HCT116 (cell line): ENCODE measurements around the gene PDSS2. TPM values are rescaled to one million over a fixed set of nuclear protein-coding genes. Genes with fewer than 3 reads are reported as not detected.

ENCODE experiments used
- ATAC-seq: fragments of 200-7000 bp; cut with Tn5 transposase; 2 replicates; pipeline ENCODE4 v1.9.1; 2020; ENCODE audit warnings: mild to moderate bottlenecking, moderate library complexity
- BruUV-seq: library from RNA; stranded (reverse); fragments of 400-500 nt; replicated peaks from 2 replicates; lab custom pipeline; 2021; lab: Mats Ljungman, UMichigan
- CTCF ChIA-PET: fragments of 300-600 bp; sonication (Branson Sonifier 250); formaldehyde crosslinking; loops from one replicate; lab custom pipeline; 2021; ENCODE audit warnings: antibody characterized with exemption; lab: Charles Lee
- POLR2A ChIA-PET: fragments of 300-600, 350-600 bp; sonication (Branson Sonifier 250); formaldehyde crosslinking; loops from one replicate; lab custom pipeline; 2021; ENCODE audit warnings: antibody characterized with exemption; lab: Charles Lee
- RAD21 ChIA-PET, 2 experiments: fragments of 300-600 bp; sonication (Branson Sonifier 250); formaldehyde crosslinking; loops; one replicate each; lab custom pipeline; 2023; ENCODE audit warnings: low total read pairs in 2 of 2; ENCODE audit not compliant: uncharacterized antibody in 2 of 2, unreplicated experiment in 2 of 2, low non-redundant PET in 1 of 2; lab: Charles Lee
- DNase-seq: peaks from one replicate; pipeline ENCODE4 v3.0.0-alpha.2; 2010; ENCODE audit warnings: low read depth, low spot score
- H2AFZ ChIP-seq: fragments of 200-600 bp; shearing (Covaris generic), sonication (generic); 2 replicates; pipeline ENCODE4 v1.6.1; 2017; ENCODE audit warnings: low read depth, mixed run types, mixed read lengths, antibody characterized with exemption, low read length; ENCODE audit not compliant: poor library complexity, severe bottlenecking
- H3K27ac ChIP-seq: 2 replicates; pipeline ENCODE4 v1.5.1; 2012; ENCODE audit warnings: low read depth, low read length
- H3K27me3 ChIP-seq: fragments of 200-600 bp; sonication (generic); 2 replicates; pipeline ENCODE4 v1.6.1; 2016; ENCODE audit warnings: mixed run types, low read length, mixed read lengths; ENCODE audit not compliant: insufficient read depth
- H3K36me3 ChIP-seq, 2 experiments: fragments of 200-500 bp in 1 of 2; fragments of 200-600 bp in 1 of 2; sonication (Bioruptor generic) in 1 of 2; sonication (generic) in 1 of 2; 2 replicates each; pipeline versions ENCODE4 v1.5.1 to v1.6.1; 2014 to 2016; ENCODE audit warnings: low read length in 2 of 2, inconsistent platforms in 1 of 2, mixed read lengths in 1 of 2, mixed run types in 1 of 2; ENCODE audit not compliant: insufficient read depth in 2 of 2, control insufficient read depth in 1 of 2
- H3K4me1 ChIP-seq, 2 experiments: fragments of 200-600 bp in 1 of 2; sonication (generic) in 1 of 2; 2 replicates each; pipeline versions ENCODE4 v1.5.1 to v1.6.1; 2012 to 2017; ENCODE audit warnings: low read length in 2 of 2, inconsistent platforms in 1 of 2, mild to moderate bottlenecking in 1 of 2, mixed read lengths in 1 of 2, mixed run types in 1 of 2, moderate library complexity in 1 of 2; ENCODE audit not compliant: insufficient read depth in 2 of 2, control insufficient read depth in 1 of 2
- H3K4me2 ChIP-seq: fragments of 200-600 bp; sonication (generic); 2 replicates; pipeline ENCODE4 v1.6.1; 2017; ENCODE audit warnings: mixed run types, low read length, mixed read lengths
- H3K4me3 ChIP-seq, 2 experiments: fragments of 200-600 bp in 1 of 2; sonication (generic) in 1 of 2; replicated peaks in 1 of 2; 2 replicates each; pipeline ENCODE4 v1.5.1; 2011 to 2016; ENCODE audit warnings: low read length in 2 of 2, control low read depth in 1 of 2, low read depth in 1 of 2, mild to moderate bottlenecking in 1 of 2, mixed read lengths in 1 of 2, mixed run types in 1 of 2
- H3K79me2 ChIP-seq: fragments of 200-600 bp; sonication (generic); 2 replicates; pipeline ENCODE4 v1.6.1; 2017; ENCODE audit warnings: mild to moderate bottlenecking, mixed run types, low read length, moderate library complexity, mixed read lengths; ENCODE audit not compliant: insufficient read depth
- H3K9ac ChIP-seq: fragments of 200-600 bp; sonication (generic); 2 replicates; pipeline ENCODE4 v1.6.1; 2016; ENCODE audit warnings: low read length, mixed read lengths
- H3K9me2 ChIP-seq: fragments of 200-600 bp; sonication (generic), shearing (Covaris generic); 2 replicates; pipeline ENCODE4 v1.6.1; 2017; ENCODE audit warnings: mixed run types, mild to moderate bottlenecking, moderate library complexity; ENCODE audit not compliant: insufficient read depth
- H3K9me3 ChIP-seq, 2 experiments: fragments of 200-500 bp in 1 of 2; fragments of 200-600 bp in 1 of 2; sonication (Bioruptor generic) in 1 of 2; sonication (generic) in 1 of 2; 2 replicates each; pipeline ENCODE4 v1.6.1; 2014 to 2017; ENCODE audit warnings: low read length in 2 of 2, mixed read lengths in 2 of 2, inconsistent platforms in 1 of 2, low read depth in 1 of 2, mild to moderate bottlenecking in 1 of 2, mixed run types in 1 of 2, moderate library complexity in 1 of 2; ENCODE audit not compliant: control insufficient read depth in 1 of 2, insufficient read depth in 1 of 2
- H4K20me1 ChIP-seq: fragments of 200-600 bp; sonication (generic), shearing (Covaris generic); 2 replicates; pipeline ENCODE4 v1.6.1; 2017; ENCODE audit warnings: mixed run types, mild to moderate bottlenecking, moderate library complexity; ENCODE audit not compliant: insufficient read depth
- CEBPB ChIP-seq: IDR thresholded peaks from 2 replicates; pipeline ENCODE4 v1.6.1; 2012; ENCODE audit warnings: low read depth
- EGR1 ChIP-seq: IDR thresholded peaks from 2 replicates; pipeline ENCODE4 v1.6.1; 2012; ENCODE audit warnings: low read depth
- ELF1 ChIP-seq: IDR thresholded peaks from 2 replicates; pipeline ENCODE4 v1.6.1; 2012; ENCODE audit warnings: low read depth, borderline replicate concordance
- EZH2phosphoT487 ChIP-seq: fragments of 200-600 bp; IDR thresholded peaks from 2 replicates; pipeline ENCODE4 v1.6.1; 2018; ENCODE audit warnings: antibody characterized with exemption, borderline replicate concordance
- JUND ChIP-seq: IDR thresholded peaks from 2 replicates; pipeline ENCODE4 v1.6.1; 2012
- RAD21 ChIP-seq: IDR thresholded peaks from 2 replicates; pipeline ENCODE4 v1.6.1; 2012; ENCODE audit warnings: low read depth, mild to moderate bottlenecking
- SIN3A ChIP-seq: IDR thresholded peaks from 2 replicates; pipeline ENCODE4 v1.6.1; 2012; ENCODE audit warnings: low read depth
- ZNF274 ChIP-seq: fragments of 200-500 bp; sonication (Bioruptor generic); IDR thresholded peaks from 2 replicates; pipeline ENCODE4 v1.6.1; 2014; ENCODE audit warnings: mild to moderate bottlenecking, low read depth, low read length, inconsistent platforms
- intact Hi-C: fragments of 100-400 bp; cut with micrococcal nuclease; formaldehyde crosslinking; loops from 2 replicates; pipeline ENCODE4 v1.10.0; 2022
- total RNA-seq: library from RNA; stranded (reverse); gene quantifications from one replicate; pipeline ENCODE4 v1.2.1, GENCODE V29; 2021; ENCODE audit not compliant: unreplicated experiment
- TF ChIP-seq, protein P1 (sequence below): IDR thresholded peaks from 2 replicates; pipeline ENCODE4 v1.6.1; 2012
- TF ChIP-seq, protein P2 (sequence below): IDR thresholded peaks from 2 replicates; pipeline ENCODE4 v1.6.1; 2012
- TF ChIP-seq, protein P3 (sequence below), 3 experiments: fragments of 200-600 bp in 1 of 3; sonication (generic) in 1 of 3; IDR thresholded peaks in 2 of 3; conservative IDR thresholded peaks in 1 of 3; 2 replicates each; pipeline ENCODE4 v1.5.1; 2012 to 2017; ENCODE audit warnings: low read depth in 2 of 3, low read length in 2 of 3, antibody characterized with exemption in 1 of 3, borderline replicate concordance in 1 of 3, control low read depth in 1 of 3, mild to moderate bottlenecking in 1 of 3, mixed read lengths in 1 of 3, mixed run types in 1 of 3, moderate library complexity in 1 of 3; ENCODE audit not compliant: insufficient read depth in 1 of 3

PDSS2 gene
- total RNA-seq, 1 experiment from 2014 or later: 12.2 TPM

DNA sequence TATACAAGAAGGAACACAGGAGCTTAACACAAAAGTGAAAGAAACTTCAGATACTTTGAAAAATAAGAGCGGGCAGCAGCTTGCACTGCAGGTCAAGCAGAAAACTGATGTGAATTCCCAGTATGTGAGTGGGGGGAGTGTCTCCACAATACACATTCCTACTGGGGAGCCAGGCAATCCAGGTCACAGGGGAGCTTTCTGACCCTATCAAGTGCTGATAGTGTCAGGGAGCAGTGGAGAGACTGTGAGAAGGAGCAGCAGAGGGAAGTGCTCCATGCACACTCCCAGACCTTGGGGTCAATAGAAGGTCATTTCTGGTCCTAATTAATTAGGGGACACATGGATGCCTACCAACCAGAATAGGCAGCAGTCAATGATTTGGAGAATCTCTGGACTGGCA is 59.4 kb downstream of the PDSS2 start:
- DNase-seq: no peak
- RAD21 ChIA-PET: no interaction called here
- no peaks in the 10 kb centered on the region for H3K9me2 ChIP-seq
- H3K4me1 ChIP-seq: no peaks in the 10 kb centered on the region
- H3K4me3 ChIP-seq: no peak overlapping the region
- H3K27ac ChIP-seq: no peak overlapping the region
- H2AFZ ChIP-seq: no peak overlapping the region
- no peaks in the 10 kb centered on the region for H3K27me3 ChIP-seq
- intact Hi-C loops: no loop called here
- POLR2A ChIA-PET: no interaction called here
- no peaks in the 10 kb centered on the region for H4K20me1 ChIP-seq
- no peaks in the 10 kb centered on the region for H3K36me3 ChIP-seq
- no TSS peak for BruUV-seq
- CTCF ChIA-PET: no interaction called here
- H3K9ac ChIP-seq: no peak overlapping the region
- H3K9me3 ChIP-seq: peaks cover 0 to 4% of the 10 kb centered on the region in 2 experiments; a peak in 1 of 4 replicates
- ATAC-seq: no peak
- peaks cover 5% of the 10 kb centered on the region; the same call in 1 of the 2 replicates for H3K79me2 ChIP-seq
- TF ChIP-seq ZNF274: no peak
- TF ChIP-seq, protein P1, sequence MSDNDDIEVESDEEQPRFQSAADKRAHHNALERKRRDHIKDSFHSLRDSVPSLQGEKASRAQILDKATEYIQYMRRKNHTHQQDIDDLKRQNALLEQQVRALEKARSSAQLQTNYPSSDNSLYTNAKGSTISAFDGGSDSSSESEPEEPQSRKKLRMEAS: no peak
- TF ChIP-seq RAD21: no peak
- TF ChIP-seq CEBPB: no peak
- TF ChIP-seq ELF1: no peak
- no peak for TF ChIP-seq JUND
- TF ChIP-seq, protein P2, sequence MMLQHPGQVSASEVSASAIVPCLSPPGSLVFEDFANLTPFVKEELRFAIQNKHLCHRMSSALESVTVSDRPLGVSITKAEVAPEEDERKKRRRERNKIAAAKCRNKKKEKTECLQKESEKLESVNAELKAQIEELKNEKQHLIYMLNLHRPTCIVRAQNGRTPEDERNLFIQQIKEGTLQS: no peak
- TF ChIP-seq SIN3A: no peak
- TF ChIP-seq EGR1: no peak
- TF ChIP-seq, protein P3, sequence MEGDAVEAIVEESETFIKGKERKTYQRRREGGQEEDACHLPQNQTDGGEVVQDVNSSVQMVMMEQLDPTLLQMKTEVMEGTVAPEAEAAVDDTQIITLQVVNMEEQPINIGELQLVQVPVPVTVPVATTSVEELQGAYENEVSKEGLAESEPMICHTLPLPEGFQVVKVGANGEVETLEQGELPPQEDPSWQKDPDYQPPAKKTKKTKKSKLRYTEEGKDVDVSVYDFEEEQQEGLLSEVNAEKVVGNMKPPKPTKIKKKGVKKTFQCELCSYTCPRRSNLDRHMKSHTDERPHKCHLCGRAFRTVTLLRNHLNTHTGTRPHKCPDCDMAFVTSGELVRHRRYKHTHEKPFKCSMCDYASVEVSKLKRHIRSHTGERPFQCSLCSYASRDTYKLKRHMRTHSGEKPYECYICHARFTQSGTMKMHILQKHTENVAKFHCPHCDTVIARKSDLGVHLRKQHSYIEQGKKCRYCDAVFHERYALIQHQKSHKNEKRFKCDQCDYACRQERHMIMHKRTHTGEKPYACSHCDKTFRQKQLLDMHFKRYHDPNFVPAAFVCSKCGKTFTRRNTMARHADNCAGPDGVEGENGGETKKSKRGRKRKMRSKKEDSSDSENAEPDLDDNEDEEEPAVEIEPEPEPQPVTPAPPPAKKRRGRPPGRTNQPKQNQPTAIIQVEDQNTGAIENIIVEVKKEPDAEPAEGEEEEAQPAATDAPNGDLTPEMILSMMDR (IDR thresholded peaks at IDR 0.05 in 2 of 3, conservative IDR thresholded peaks at IDR 0.05 in 1 of 3; ENCODE audit: borderline replicate concordance in 1 of 3, insufficient read depth in 1 of 3, low read depth in 2 of 3, low read length in 2 of 3): no peak
- no peak for TF ChIP-seq EZH2phosphoT487
- no peak overlapping the region for H3K4me2 ChIP-seq
